ENCODE results near the gene CGN. TPM values are rescaled to one million over a fixed set of nuclear protein-coding genes. Genes with fewer than 3 reads are reported as not detected.
A peak's percentile ranks its signal among the peaks of the same experiment; 100 is the strongest.

The CGN gene
- total RNA-seq, 2 experiments from 2014 or later = 0.34 to 0.82 TPM

GRCh38 chr1:151540021-151540981 is 29.1 kb downstream of the CGN start, which contains the start of gene TUFT1:
TSS of gene TUFT1 (plus strand) at chr1:151540309. CDS start at chr1:151540367, 58 bp downstream.
- DNase-seq (peak; percentile 94), ATAC-seq (peak; percentile 97)
- H3K36me3 Mint-ChIP-seq (ENCODE audit: low read depth) = no peaks in the 10 kb centered on the region
- peak within 1 kb of the TSS; percentile 87 for H3K4me3 Mint-ChIP-seq
- peaks cover 12% of the 10 kb centered on the region for H3K27me3 Mint-ChIP-seq (ENCODE audit: low read depth)
- no peaks in the 10 kb centered on the region for H3K9me3 Mint-ChIP-seq (ENCODE audit: insufficient read depth)
- ChIA-PET POLR2A (interaction anchor here (0.6 to 1.2 kb wide), 3 partner anchors 19 to 344 kb away, joined by 3 to 4 read pairs (median 3); partner anchors contain the start of gene MRPL9), CTCF (interaction anchor here (1.4 to 1.8 kb wide), 4 partner anchors 54 to 296 kb away, joined by 3 to 7 read pairs (median 4); no protein-coding TSS in a partner anchor)
- H3K4me1 Mint-ChIP-seq (ENCODE audit: low read depth) = peaks cover 22% of the 10 kb centered on the region
- H3K27ac Mint-ChIP-seq = peak within 1 kb of the TSS; percentile 43

DNA sequence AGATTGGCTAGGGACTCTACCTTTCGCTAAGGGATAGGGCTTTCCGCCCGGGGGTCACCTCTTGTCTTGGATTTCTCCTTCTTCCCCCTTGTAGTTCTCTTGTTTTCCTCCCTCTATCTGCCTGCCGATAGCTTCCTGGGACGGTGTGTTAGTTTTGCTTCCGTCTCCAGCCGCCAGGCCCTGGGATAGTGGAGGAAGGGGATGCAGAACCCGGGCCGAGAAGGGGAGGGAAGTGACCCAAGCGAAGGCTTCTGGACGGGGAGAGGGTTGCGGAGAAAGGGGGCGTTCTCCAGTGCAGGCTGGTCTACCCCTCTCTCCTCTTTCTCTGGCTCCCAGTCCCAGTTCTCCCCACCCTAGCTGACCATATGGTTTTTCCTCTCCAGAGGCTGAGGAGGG is 29.8 kb downstream of the CGN start:
- Mint-ChIP-seq H3K9me3 (ENCODE audit: insufficient read depth) (no peaks in the 10 kb centered on the region), H3K4me3 (peak overlapping the region; percentile 87), H3K36me3 (ENCODE audit: low read depth) (no peaks in the 10 kb centered on the region), H3K27me3 (ENCODE audit: low read depth) (peaks cover 14% of the 10 kb centered on the region), H3K27ac (no peak overlapping the region), H3K4me1 (ENCODE audit: low read depth) (peaks cover 22% of the 10 kb centered on the region)
- ATAC-seq (no peak), DNase-seq (no peak)
- POLR2A ChIA-PET = interaction anchor here (1.2 kb wide), 1 partner anchor 19 kb away, joined by 3 read pairs; no protein-coding TSS in a partner anchor
- CTCF ChIA-PET = interaction anchor here (1.5 to 1.8 kb wide), 2 partner anchors 97 to 296 kb away, joined by 3 to 5 read pairs; no protein-coding TSS in a partner anchor

DNA sequence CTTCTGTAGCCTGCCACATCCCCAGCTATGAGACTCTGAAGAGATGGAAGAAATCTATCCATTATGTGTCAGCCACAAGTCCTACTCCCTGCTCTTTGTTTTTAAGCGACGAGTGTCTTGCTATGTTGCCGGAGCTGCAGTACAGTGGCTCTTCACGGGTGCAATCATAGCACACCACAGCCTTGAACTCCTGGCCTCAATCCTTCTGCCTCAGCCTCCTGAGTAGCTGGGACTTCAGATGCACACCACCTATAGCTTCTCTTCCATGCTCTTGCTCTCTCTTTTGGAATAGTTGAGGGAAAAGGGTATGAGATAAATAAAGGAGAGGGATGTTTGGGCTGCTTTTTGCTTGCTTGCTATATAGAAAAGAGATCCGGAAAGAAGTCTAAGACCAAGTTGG is 30.6 kb downstream of the CGN start:
- CTCF ChIA-PET = interaction anchor here (1.5 kb wide), 1 partner anchor 295 kb away, joined by 3 read pairs; no protein-coding TSS in a partner anchor
- POLR2A ChIA-PET = interaction anchor here (1.2 kb wide), 1 partner anchor 20 kb away, joined by 3 read pairs; no protein-coding TSS in a partner anchor
- DNase-seq (no peak), ATAC-seq (no peak)
- Mint-ChIP-seq H3K27ac (no peak overlapping the region), H3K27me3 (ENCODE audit: low read depth) (peaks cover 14% of the 10 kb centered on the region), H3K9me3 (ENCODE audit: insufficient read depth) (no peaks in the 10 kb centered on the region), H3K4me1 (ENCODE audit: low read depth) (peaks cover 22% of the 10 kb centered on the region), H3K4me3 (no peak overlapping the region), H3K36me3 (ENCODE audit: low read depth) (no peaks in the 10 kb centered on the region)

- Mint-ChIP-seq H3K27ac (no peak overlapping the region), H3K9me3 (ENCODE audit: insufficient read depth) (no peaks in the 10 kb centered on the region), H3K27me3 (ENCODE audit: low read depth) (peaks cover 16% of the 10 kb centered on the region), H3K4me1 (ENCODE audit: low read depth) (peaks cover 28% of the 10 kb centered on the region), H3K4me3 (no peak overlapping the region), H3K36me3 (ENCODE audit: low read depth) (no peaks in the 10 kb centered on the region)
- POLR2A ChIA-PET = no interaction called here
- DNase-seq (no peak), ATAC-seq (no peak)
- CTCF ChIA-PET = no interaction called here
Measured at GRCh38 chr1:151542710-151543129, 31.5 kb downstream of the CGN start.

- no peaks in the 10 kb centered on the region for H3K36me3 Mint-ChIP-seq (ENCODE audit: low read depth)
- H3K9me3 Mint-ChIP-seq (ENCODE audit: insufficient read depth) = no peaks in the 10 kb centered on the region
- no peak for DNase-seq
- ChIA-PET CTCF (no interaction called here), POLR2A (no interaction called here)
- no peak for ATAC-seq
- no peak overlapping the region for H3K27ac Mint-ChIP-seq
- peaks cover 19% of the 10 kb centered on the region for H3K4me1 Mint-ChIP-seq (ENCODE audit: low read depth)
- no peak overlapping the region for H3K4me3 Mint-ChIP-seq
- peaks cover 16% of the 10 kb centered on the region for H3K27me3 Mint-ChIP-seq (ENCODE audit: low read depth)
Measured at GRCh38 chr1:151545542-151545941, 34.4 kb downstream of the CGN start.

- CTCF ChIA-PET = no interaction called here
- Mint-ChIP-seq H3K9me3 (ENCODE audit: insufficient read depth) (no peaks in the 10 kb centered on the region), H3K4me1 (ENCODE audit: low read depth) (peaks cover 12% of the 10 kb centered on the region), H3K27me3 (ENCODE audit: low read depth) (peaks cover 13% of the 10 kb centered on the region), H3K36me3 (ENCODE audit: low read depth) (no peaks in the 10 kb centered on the region), H3K27ac (no peak overlapping the region), H3K4me3 (no peak overlapping the region)
- DNase-seq (no peak), ATAC-seq (no peak)
- POLR2A ChIA-PET = no interaction called here
Measured at GRCh38 chr1:151546011-151546925, 35.1 kb downstream of the CGN start.

DNA sequence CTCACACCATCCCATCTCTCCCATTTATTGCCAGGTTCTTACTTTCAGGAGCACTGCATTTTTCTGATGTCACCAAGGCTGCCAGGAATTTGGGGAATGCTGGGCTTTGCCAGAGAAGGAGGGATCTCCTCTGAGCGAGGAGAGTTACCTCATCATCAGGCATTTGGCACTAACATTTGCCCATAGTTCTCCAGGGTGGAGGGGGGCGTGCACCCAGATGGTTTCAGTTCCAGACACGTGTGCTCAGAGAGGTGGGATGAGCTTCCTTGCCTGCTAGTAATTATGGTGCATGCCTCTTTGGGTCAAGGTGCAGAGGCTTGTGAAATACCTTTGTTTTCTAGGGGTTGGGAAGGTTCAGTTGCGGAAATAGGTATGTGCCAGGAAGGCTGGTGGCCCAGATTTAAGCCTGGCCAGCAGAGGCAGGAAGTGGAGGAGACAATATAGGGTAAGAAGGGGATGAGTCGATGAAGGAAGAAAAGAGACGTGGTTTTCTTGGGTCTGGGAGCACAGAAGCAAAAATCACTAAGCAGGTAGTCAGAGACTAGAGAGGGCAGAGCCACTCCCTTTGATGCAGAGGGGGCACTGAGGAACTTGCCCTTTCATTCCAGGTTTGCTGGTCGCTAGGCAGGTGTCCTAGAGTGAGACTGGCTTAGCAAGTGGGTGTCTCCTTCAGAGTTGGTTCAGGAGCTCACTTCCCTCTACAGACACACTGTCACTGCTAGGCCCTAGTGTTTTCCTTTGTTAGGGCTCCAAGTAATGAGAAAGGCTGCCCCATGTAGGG is 36.1 kb downstream of the CGN start:
- ATAC-seq (peak; percentile 23), DNase-seq (no peak)
- CTCF ChIA-PET = no interaction called here
- Mint-ChIP-seq H3K4me1 (ENCODE audit: low read depth) (peaks cover 9% of the 10 kb centered on the region), H3K4me3 (no peak overlapping the region), H3K36me3 (ENCODE audit: low read depth) (no peaks in the 10 kb centered on the region), H3K9me3 (ENCODE audit: insufficient read depth) (no peaks in the 10 kb centered on the region), H3K27me3 (ENCODE audit: low read depth) (peaks cover 5% of the 10 kb centered on the region), H3K27ac (no peak overlapping the region)
- POLR2A ChIA-PET = no interaction called here

DNA sequence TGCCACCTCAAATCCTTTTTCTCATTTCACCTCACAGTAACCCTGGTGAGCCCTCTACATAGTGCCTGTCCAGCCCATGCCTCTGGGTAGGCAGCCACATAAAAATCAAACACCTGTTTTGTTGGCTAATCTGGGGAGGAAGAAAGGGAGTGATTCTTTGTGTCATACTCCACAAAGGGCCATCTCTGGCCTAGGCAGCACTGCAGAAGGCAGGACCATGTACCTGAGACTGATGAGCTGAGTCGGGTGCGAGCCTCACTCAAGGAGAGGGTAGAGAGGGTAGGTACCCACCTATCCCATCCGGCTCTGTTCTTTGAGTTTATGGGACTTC is 36.7 kb downstream of the CGN start:
- H3K4me3 Mint-ChIP-seq = no peak overlapping the region
- H3K36me3 Mint-ChIP-seq (ENCODE audit: low read depth) = no peaks in the 10 kb centered on the region
- ChIA-PET POLR2A (no interaction called here), CTCF (no interaction called here)
- ATAC-seq (peak; percentile 15), DNase-seq (no peak)
- peaks cover 5% of the 10 kb centered on the region for H3K27me3 Mint-ChIP-seq (ENCODE audit: low read depth)
- peaks cover 9% of the 10 kb centered on the region for H3K4me1 Mint-ChIP-seq (ENCODE audit: low read depth)
- no peaks in the 10 kb centered on the region for H3K9me3 Mint-ChIP-seq (ENCODE audit: insufficient read depth)
- no peak overlapping the region for H3K27ac Mint-ChIP-seq

GRCh38 chr1:151549199-151549598 is 38.0 kb downstream of the CGN start:
- POLR2A ChIA-PET = interaction anchor here (0.6 kb wide), 1 partner anchor 247 kb away, joined by 3 read pairs; no protein-coding TSS in a partner anchor
- no peak overlapping the region for H3K4me3 Mint-ChIP-seq
- no peaks in the 10 kb centered on the region for H3K9me3 Mint-ChIP-seq (ENCODE audit: insufficient read depth)
- peaks cover 5% of the 10 kb centered on the region for H3K27me3 Mint-ChIP-seq (ENCODE audit: low read depth)
- no peaks in the 10 kb centered on the region for H3K36me3 Mint-ChIP-seq (ENCODE audit: low read depth)
- CTCF ChIA-PET = interaction anchor here (0.9 kb wide), 1 partner anchor 14 kb away, joined by 5 read pairs; no protein-coding TSS in a partner anchor
- DNase-seq (no peak), ATAC-seq (no peak)
- H3K4me1 Mint-ChIP-seq (ENCODE audit: low read depth) = peaks cover 9% of the 10 kb centered on the region
- H3K27ac Mint-ChIP-seq = no peak overlapping the region

DNA sequence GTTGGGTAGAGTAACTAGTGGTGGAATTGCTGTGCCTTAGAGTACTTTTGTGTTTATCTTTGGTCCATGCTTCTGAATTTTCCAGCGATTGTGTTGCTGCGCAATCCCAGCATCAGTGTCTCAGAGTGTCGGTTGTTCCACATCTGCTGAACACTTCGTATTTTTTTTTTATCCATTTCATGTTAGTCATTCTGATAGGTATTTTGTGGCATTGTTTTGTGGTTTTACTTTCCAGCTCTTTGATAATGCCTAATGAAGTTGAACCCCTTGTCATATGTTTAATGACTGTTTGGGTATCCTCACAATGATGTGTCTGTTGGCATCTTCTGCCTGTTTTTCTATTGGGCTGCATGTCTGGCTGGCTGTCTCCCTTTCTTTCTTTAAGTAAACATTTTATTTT is 42.5 kb downstream of the CGN start:
- CTCF ChIA-PET = no interaction called here
- Mint-ChIP-seq H3K36me3 (ENCODE audit: low read depth) (no peaks in the 10 kb centered on the region), H3K9me3 (ENCODE audit: insufficient read depth) (no peaks in the 10 kb centered on the region), H3K4me3 (no peak overlapping the region), H3K4me1 (ENCODE audit: low read depth) (peaks cover 8% of the 10 kb centered on the region), H3K27me3 (ENCODE audit: low read depth) (peaks cover 3% of the 10 kb centered on the region), H3K27ac (no peak overlapping the region)
- ATAC-seq (no peak), DNase-seq (no peak)
- POLR2A ChIA-PET = no interaction called here

DNA sequence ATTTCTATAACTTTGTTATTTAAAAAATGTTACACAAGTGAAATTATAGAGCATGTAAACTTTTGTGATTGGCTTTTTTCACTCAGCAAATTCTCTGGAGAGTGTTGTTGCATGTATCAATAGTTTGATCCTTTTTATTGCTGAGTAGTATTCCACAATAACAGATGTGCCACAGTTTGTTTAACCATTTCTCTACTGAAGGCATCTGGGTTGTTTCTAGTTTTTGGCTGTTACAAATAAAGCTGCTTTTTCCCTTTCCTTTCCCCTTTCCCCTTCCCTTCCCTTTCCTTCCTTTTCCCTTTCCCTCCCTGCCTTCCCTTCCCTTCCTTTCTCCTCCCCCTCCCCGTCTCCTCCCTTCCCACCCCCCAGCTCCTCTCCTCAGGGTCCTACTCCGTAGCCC is 44.9 kb downstream of the CGN start:
- peaks cover 8% of the 10 kb centered on the region for H3K4me1 Mint-ChIP-seq (ENCODE audit: low read depth)
- H3K27me3 Mint-ChIP-seq (ENCODE audit: low read depth) = peaks cover 3% of the 10 kb centered on the region
- DNase-seq (no peak), ATAC-seq (no peak)
- no peaks in the 10 kb centered on the region for H3K9me3 Mint-ChIP-seq (ENCODE audit: insufficient read depth)
- no peak overlapping the region for H3K4me3 Mint-ChIP-seq
- POLR2A ChIA-PET = interaction anchor here (1.0 kb wide), 1 partner anchor 12 kb away, joined by 3 read pairs; no protein-coding TSS in a partner anchor
- no peak overlapping the region for H3K27ac Mint-ChIP-seq
- no peaks in the 10 kb centered on the region for H3K36me3 Mint-ChIP-seq (ENCODE audit: low read depth)
- CTCF ChIA-PET = interaction anchor here (2.1 kb wide), 1 partner anchor 38 kb away, joined by 5 read pairs; no protein-coding TSS in a partner anchor
